ENCODE measurements around the gene FRS2.

- TF ChIP-seq EP300 (conservative IDR thresholded peaks at IDR 0.05; ENCODE audit: poor library complexity, severe bottlenecking) = no peak
- no peak for TF ChIP-seq CTCF (IDR thresholded peaks at IDR 0.05; ENCODE audit: poor library complexity, severe bottlenecking)
- TF ChIP-seq TAF1 (IDR thresholded peaks at IDR 0.05; ENCODE audit: low read depth) = no peak
- no peak for TF ChIP-seq RAD21 (conservative IDR thresholded peaks at IDR 0.05)
- TF ChIP-seq SMC3 (conservative IDR thresholded peaks at IDR 0.05; ENCODE audit: poor library complexity) = no peak
- no peak for TF ChIP-seq EZH2 (IDR thresholded peaks at IDR 0.05; ENCODE audit: borderline replicate concordance, insufficient read depth, low read length, poor library complexity, severe bottlenecking)
Measured at GRCh38 chr12:69555461-69555860, 85.3 kb downstream of the FRS2 start.

Data from neural cell (in vitro differentiated cells).